ENCODE data around the gene PTPRG. TPM values are rescaled to one million over a fixed set of nuclear protein-coding genes. Genes with fewer than 3 reads are reported as not detected.

PTPRG gene
- polyA plus RNA-seq, 3 donors = 76.9 to 94.9 (median 92.1) TPM

DNA sequence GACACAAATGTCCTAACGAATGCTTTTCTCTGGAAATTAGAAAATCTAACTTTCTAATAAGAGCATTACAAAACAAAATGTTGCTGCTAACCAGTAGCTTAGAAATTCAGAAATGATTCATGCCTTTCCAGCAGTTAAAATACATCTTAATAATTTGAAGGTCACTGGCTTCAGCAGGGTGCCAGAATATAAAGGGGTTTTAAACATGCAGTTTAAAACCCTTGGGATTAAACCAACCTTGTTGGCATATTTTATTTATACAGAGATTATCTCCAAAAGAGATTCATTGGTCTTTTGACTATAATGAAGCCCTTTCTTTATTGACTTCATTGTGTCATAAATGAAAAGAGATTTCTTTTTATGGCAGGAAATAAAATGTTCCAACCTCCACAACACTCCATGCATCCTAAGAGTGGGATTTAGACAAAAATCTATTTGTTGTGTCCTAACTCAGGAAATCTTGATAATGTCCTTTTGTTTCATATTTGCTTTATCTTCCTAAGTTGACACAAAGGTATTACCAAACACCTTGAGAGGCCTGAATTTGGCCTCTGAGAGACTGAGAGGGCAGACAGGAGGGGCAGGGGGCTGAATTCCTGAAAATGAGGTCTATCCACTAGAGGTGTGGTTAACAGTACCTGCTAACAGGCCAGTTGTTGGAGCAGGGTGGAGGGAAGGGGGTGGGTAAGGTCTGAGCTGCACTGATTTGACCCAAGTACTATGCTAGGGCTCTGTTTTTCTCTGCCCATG is 687.5 kb downstream of the PTPRG start:
- DNase-seq (ENCODE audit: extremely low read depth in 1 of 11, low read depth in 9 of 11, low spot score in 4 of 11) = no peak

DNA sequence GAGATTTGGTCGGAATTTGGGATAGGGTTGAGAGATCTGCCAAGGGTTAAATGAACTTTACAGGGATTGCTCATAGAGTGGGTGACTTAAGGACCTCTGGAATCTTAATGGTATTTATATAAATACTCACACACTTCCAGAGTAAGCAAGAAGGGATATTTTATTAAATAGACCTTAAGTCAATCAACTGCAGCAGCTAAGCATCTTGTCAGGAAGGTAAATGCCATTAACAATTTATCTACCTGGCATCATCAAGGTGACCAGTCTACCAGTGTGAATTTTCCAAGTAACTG is 688.1 kb downstream of the PTPRG start:
- DNase-seq (ENCODE audit: extremely low read depth in 1 of 11, low read depth in 9 of 11, low spot score in 4 of 11) = no peak

DNA sequence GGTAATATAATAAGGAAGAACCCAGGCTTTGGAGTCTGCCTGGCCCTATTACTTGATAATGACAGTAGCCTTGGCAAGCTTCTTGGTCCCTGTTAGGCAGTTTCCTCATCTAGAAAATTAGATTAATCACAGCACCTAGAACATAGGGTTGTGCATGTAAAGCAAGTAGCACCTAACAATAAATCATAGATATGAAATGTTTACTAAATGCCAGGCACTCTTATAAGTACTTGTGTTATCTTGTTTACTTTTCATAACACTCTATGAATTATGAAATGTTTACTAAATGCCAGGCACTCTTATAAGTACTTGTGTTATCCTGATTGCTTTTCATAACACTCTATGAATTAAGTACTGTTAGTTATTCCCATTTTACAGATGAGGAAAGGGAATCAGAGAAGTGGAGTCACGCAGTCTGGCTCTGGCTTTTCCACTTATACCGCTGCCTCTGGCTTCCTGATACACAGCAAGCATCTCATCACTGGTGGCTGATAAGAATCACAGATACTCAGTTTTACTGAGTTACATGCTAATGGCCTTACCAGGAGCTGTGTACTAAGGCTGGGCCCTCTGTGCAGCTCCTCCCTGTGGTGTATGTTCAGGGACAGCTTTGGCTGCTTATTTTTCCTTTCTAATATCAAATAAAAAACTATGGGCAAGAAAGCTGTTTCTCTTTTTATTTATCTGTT is 688.6 kb downstream of the PTPRG start:
- no peak for DNase-seq (ENCODE audit: extremely low read depth in 1 of 11, low read depth in 9 of 11, low spot score in 4 of 11)

DNA sequence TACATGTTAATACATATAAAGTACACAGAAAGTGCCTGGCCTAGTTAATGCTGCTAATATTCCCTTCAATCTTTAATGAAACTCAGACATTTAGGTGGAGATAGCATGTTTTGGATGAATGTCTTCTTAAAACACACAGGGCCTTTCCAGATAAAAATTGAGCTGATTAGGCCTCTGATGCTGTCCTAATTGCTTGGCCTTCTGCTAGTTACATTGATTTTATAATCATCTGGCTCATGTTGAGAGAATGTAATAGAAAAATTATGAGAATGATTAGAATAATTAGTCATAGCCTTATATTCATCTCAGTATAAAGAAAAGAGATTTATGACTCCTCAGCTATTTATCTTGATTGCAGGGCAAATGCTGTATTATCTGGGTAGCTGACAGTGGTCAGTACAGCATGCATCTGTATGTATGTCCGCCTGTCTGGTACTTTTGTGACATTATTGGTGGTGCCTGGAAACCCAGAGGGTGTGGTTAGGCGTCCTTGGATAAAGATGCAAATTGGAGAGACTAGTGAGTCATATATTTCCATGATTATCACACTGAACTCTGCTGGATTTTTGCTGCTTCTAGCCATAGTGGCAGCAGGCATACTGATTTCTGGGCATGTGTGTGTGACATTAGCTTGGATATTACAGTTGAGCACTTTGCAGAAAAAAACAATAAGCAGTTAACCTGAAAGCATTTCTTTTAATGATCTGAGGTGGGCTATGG is 691.2 kb downstream of the PTPRG start:
- DNase-seq (ENCODE audit: extremely low read depth in 1 of 11, low read depth in 9 of 11, low spot score in 4 of 11) = no peak

DNA sequence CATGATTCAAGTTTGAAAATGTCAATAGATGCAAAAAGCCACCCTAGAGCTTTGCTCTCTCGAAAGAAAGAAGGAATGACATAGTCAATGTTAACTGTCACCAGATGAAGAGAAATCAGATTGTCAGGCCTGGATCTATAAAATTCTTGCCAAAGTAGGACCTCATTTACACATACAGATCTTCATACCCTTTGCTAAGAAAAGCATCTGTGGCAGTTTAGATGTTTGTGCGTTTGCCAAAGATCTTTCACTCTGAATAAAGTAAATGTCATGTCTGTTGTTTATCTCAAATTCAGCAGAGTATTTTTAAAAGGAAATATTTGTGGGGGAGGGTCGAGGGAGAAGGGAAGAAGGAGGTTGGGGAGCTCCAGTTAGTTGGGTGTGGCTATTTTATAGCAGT is 692.6 kb downstream of the PTPRG start:
- DNase-seq (ENCODE audit: extremely low read depth in 1 of 11, low read depth in 9 of 11, low spot score in 4 of 11) = no peak

DNA sequence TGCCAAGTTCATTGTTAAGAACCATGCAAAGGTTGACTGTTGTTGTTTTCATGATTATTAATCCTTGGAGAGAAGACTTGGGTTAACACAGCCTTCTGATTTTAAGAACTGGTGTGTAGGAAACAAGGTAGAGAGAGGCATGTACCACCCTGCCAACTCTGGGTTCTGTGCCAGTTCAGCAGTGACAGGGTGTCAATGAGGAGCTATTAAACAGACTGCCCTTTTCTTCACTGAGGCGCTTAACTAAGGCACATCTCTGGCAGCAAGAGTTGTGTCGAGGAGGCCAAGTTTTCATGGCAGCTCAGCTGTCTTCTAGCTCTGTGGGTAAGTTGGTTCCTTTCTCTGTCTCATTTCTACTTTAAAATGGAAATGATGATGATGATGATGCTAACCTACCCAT is 694.4 kb downstream of the PTPRG start:
- DNase-seq (ENCODE audit: extremely low read depth in 1 of 11, low read depth in 9 of 11, low spot score in 4 of 11) = no peak

DNA sequence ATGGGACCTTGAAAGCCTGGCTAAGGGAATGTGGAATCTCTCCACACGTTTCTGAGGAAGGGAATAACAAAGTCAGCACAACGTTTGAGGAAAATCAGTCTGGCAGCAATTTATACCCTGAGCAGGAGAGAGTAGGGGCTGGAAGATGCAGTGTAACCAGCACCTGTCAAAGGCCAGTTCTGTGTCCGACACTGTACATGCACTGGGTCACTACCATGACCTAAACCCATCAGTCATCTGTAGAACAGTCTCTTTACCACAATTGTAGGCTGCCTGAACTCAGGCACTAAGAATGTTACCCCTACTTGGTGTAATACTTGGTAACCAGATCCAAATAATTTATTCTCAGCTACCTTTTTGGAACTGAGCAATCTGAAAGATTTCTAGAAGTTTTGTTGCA is 698.6 kb downstream of the PTPRG start:
- no peak for DNase-seq (ENCODE audit: extremely low read depth in 1 of 11, low read depth in 9 of 11, low spot score in 4 of 11)

DNA sequence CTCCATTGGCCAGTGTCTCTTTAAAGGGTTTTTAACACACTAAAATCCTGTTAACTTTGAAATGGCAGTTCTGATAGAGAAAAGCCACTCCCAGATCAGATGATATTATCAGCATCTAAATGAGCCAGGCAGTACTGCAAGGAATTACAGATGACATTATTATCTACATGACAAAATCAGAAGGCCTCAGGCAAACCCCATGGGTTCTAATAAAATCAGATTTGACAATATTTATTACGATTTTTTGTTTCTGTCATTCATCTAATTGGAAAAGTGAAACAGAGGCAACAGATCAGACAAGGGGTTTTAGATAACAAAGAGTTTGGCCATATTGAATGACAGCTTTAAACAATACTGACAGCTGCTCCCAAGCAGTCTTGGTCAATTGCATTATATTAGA is 699.3 kb downstream of the PTPRG start:
- DNase-seq (ENCODE audit: extremely low read depth in 1 of 11, low read depth in 9 of 11, low spot score in 4 of 11) = no peak

DNA sequence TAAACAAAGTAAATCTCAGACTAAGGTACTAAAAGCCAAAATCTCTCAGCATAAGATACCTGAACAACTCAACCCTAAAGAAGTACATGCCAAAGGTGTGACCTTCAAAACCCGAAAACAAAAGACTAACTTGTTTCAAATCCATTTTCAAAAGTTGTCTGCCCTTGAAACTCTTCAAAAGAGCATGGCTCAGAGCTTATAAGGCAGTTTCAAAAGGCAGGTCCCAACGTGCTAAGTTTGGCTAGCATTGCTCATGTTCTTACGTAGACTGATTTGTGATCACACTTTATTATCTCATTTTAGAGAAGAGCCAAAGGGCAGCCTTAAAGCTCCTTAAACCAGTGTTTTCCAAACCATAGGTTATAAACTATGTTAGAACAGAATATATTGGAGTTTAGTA is 699.8 kb downstream of the PTPRG start:
- DNase-seq (ENCODE audit: extremely low read depth in 1 of 11, low read depth in 9 of 11, low spot score in 4 of 11) = no peak

DNA sequence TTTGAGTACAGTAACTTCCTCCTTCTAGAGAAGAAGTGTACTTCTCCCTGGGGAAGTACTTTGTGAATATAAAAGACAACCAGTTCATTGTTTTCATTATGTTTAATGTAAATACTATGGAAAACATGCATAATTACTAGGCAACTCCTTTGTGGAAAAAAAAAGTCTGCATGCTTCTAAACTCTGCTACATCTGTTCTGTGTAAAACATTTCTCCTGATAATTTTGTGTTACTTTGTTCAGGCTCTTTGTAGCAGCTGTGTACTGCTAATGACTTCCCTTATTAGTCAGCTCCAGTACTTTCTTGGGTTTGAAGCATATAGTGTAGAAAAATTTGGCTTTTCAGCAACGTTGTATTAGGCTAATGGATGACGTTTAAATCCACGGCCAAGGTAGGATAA is 700.4 kb downstream of the PTPRG start:
- no peak for DNase-seq (ENCODE audit: extremely low read depth in 1 of 11, low read depth in 9 of 11, low spot score in 4 of 11)

DNA sequence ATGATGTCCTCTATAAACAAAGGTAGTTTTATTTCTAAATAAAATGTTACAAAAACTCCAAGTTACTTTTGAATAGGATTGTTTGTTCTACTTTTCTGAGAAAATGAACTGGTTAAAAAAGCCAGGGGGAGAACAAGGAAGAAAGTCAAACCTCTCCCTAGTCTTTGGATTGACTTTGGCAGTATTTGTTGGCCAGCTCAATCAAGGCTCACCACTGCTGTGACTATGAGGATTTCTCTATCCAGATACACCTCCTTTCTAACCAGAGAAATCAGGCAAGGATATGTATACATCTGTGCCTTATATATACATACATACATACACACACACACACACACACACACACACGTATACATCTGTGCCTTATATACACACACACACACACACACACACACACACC is 704.2 kb downstream of the PTPRG start:
- DNase-seq (ENCODE audit: extremely low read depth in 1 of 11, low read depth in 9 of 11, low spot score in 4 of 11) = no peak

DNA sequence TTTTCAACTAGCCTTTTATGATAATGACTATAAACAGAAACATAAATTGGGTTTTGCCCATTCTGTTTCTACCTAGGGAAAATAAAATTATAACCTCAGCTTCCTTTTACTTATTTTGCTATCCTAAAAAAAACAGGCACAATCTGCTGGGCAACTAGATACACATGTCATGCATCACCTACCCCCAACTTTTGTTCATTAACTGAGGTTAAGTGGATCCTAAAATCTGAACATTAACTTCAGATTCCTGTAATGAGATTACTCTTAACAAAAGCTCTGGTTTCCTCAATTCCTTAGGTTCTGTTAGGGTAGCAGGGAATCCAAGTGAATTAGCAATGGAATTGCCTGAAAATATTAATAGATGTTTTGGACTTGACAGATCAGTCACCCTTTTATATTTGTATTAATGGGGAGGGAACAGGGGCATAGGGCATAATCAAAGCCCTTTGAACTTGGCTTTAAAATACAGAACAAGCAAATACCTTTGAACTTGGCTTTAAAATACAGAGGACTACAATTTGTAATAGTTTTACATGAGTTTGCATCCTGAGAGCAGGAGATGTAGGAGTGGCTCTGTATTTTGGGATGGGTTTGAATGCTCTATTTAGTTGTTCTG is 705.4 kb downstream of the PTPRG start:
- DNase-seq (ENCODE audit: extremely low read depth in 1 of 11, low read depth in 9 of 11, low spot score in 4 of 11) = no peak

DNA sequence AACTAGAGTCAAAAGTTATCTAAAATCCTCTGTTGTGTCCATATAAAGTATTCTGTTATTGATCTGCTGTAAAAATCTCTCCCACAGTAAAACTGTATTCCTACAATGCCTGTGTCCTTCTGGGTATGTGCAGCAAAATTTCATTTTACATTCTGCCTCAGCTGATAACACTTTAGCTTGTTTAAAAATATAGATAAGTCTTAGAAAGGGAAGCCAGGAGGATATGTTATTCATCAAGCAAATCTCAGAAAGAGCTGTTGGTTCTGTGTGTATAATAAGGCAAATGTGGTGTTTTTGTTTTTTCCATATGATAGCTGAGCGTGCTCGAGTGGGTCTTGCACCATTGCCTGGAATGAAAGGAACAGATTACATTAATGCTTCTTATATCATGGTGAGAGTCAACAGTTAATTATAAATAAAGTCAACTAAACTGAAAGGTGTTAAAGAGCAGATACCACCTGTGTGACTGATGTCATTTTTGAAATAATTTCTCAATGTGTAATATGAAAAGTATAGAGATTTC is 715.3 kb downstream of the PTPRG start:
- no peak for DNase-seq (ENCODE audit: extremely low read depth in 1 of 11, low read depth in 9 of 11, low spot score in 4 of 11)

DNA sequence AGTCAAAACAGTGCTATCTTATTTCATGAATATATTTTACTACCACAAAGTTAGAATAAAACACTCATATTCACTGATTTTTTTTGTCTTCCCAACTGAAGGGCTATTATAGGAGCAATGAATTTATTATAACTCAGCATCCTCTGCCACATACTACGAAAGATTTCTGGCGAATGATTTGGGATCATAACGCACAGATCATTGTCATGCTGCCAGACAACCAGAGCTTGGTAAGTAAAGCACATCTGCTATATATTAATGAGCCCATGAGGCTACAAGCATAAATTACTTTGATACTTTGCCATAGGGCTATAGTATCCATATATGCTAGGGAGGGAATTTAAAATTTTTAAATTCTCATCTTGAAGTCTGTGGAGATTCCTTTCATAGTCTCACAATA is 716.1 kb downstream of the PTPRG start:
- no peak for DNase-seq (ENCODE audit: extremely low read depth in 1 of 11, low read depth in 9 of 11, low spot score in 4 of 11)

DNA sequence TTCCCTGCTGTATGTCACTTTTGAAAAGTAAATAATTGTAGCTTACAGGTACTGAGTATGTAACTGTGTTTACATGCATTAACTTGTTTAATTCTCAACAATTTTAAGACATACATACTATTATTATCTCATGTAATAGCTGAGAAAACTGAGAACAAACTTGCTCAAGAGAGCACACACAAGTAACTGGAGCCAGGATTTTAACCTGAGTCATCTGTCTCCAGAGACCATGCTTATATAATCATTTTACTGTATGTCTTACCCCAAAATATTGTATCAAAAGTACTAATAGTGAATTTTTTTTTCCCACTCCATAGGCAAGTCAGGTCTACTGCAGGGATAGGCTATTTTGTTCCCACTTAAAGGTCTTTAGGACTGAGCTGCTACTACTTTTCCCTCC is 716.6 kb downstream of the PTPRG start:
- DNase-seq (ENCODE audit: extremely low read depth in 1 of 11, low read depth in 9 of 11, low spot score in 4 of 11) = no peak

DNA sequence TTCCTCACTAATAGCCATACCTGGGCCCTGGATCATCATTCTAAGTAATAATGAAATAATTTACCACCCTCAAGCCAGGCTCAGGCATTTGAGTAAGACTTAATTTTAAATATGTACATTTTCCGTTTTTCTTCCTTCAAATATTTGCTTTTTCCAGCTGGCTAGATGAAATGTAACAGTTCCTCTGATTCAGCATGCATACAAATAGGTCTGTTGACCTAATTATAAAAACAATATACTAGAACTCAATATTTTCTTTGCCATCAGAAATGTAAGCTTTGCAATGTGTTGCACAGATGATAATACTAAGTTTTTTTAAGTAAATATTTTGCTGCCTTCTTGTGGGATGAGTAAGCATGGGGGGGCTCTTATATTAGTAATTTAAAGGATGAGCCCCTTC is 720.4 kb downstream of the PTPRG start:
- DNase-seq (ENCODE audit: extremely low read depth in 1 of 11, low read depth in 9 of 11, low spot score in 4 of 11) = no peak

DNA sequence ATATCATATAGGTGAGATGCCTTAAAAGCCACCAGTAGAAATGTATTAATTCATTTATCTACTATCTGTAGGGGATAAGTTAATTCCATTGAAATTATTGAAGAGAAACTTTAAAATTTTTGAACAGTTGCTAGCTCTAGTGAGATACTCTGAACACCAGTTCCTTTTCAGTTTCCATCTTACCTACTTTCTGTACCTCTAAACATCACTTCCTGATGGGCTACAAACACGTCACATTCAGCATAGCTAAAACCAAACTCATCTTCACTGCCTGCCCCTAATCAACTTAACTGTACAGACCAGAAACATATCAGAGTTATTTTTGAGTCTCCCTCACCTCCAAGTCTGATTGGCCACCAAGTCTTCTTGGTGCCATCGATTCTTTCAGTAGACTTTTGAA is 723.1 kb downstream of the PTPRG start:
- no peak for DNase-seq (ENCODE audit: extremely low read depth in 1 of 11, low read depth in 9 of 11, low spot score in 4 of 11)

DNA sequence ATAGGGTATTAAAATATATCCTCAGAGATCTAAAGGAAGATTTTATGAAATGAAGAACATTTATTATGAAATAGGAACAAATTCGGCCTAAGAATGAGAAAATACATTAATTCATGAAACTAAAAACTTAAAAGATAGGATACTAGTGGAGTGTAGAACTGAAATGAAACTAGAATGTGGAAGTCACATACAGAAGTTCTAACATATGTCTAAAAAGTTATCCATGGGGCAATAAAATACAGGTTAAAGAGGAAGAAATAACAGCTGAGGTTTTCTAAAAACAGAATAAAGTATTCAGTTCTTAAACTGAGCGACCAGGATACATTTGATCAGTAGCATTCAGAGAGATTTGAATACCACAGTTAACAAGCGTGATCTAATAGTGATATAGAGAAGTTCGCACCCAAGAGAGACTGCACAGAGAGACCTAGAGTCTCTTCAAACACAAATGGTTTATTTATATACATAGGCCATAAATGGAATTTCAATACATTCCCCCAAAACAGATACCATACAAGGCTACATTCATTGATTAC is 726.1 kb downstream of the PTPRG start:
- no peak for DNase-seq (ENCODE audit: extremely low read depth in 1 of 11, low read depth in 9 of 11, low spot score in 4 of 11)

DNA sequence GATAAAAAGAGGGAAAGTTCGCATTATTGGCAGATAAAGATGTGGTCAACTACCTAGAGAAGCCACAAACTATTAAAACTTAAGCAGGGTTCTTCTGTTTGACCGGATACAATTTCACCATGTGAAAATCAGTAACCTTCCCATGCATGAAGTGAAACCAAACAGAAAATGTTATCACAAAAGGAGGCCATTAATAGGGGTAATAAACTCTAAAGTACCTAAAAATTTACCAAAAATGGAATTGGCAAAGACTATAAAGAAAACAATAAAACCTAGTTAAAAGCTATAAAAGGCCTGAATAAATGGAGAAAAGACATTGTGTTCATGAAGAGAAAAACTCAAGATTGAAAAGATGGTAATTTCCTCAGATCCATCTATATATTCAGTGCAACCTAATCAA is 728.6 kb downstream of the PTPRG start:
- no peak for DNase-seq (ENCODE audit: extremely low read depth in 1 of 11, low read depth in 9 of 11, low spot score in 4 of 11)

Measured in renal cortex interstitium (tissue), 11 donors.